ENCODE data around the gene CHST3.

Gene CHST3

DNA sequence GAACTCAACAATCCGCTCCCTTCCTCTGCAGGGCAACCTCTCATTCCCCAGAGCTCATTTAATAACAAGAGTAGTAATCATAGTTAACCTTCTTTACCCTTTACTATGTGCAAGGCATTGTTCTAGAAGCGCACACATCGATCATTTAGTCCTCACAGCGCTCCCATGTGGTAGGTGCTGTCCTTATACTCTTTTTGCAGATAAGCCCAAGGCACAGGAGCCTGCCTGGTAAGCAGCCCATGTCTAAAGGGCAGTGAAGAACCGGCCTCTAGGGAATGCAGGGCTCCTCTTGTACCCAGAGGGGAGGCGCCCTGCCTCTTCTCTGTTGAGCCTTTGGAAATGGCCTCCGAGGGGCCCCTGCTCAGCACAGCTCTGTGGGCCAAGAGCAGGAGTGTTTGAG is 14.3 kb downstream of the CHST3 start:
- TF ChIP-seq, protein P1, sequence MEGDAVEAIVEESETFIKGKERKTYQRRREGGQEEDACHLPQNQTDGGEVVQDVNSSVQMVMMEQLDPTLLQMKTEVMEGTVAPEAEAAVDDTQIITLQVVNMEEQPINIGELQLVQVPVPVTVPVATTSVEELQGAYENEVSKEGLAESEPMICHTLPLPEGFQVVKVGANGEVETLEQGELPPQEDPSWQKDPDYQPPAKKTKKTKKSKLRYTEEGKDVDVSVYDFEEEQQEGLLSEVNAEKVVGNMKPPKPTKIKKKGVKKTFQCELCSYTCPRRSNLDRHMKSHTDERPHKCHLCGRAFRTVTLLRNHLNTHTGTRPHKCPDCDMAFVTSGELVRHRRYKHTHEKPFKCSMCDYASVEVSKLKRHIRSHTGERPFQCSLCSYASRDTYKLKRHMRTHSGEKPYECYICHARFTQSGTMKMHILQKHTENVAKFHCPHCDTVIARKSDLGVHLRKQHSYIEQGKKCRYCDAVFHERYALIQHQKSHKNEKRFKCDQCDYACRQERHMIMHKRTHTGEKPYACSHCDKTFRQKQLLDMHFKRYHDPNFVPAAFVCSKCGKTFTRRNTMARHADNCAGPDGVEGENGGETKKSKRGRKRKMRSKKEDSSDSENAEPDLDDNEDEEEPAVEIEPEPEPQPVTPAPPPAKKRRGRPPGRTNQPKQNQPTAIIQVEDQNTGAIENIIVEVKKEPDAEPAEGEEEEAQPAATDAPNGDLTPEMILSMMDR (IDR thresholded peaks at IDR 0.05; ENCODE audit: control insufficient read depth, insufficient read depth, low read depth, low read length, missing control alignments): no peak
- DNase-seq (ENCODE audit: low read depth): no peak
- H3K4me3 ChIP-seq (ENCODE audit: control insufficient read depth, low read depth, low read length): no peak overlapping the region

DNA sequence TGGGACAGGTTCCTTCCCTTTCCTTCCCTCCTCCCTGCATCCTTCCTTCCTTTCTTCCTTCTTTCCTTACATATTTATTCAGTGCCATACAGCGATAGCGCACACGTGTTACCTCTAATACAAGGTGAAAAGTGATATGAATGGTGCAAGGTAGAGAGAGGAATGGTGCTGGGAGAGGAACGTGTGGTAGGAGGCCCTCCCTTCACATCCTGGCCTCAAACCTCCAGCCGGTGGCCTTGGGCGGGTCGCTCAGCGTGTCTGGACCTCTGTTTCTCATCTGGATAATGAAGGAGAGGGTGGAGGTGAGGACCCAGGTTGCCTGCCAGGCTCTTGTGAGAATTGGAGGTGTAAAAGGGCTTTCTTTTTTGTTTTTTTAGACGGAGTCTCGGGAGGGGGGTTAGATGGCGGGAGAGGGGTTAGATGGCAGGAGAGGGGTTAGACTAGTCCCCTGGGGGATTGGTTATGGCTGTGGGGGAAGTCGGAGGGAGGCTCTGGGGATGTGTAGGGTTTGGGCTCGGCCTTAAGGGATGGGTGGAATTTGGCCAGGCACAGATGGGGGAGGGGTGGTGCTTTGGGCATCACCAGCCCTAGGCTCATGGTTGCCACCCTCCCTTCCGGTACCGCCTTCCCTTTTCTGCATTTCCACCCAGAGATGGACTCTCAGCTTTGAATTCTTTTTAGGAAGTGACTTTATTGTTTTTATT is 14.9 kb downstream of the CHST3 start:
- no peak for DNase-seq (ENCODE audit: low read depth)
- TF ChIP-seq, protein P1 (IDR thresholded peaks at IDR 0.05; ENCODE audit: control insufficient read depth, insufficient read depth, low read depth, low read length, missing control alignments): no peak

DNA sequence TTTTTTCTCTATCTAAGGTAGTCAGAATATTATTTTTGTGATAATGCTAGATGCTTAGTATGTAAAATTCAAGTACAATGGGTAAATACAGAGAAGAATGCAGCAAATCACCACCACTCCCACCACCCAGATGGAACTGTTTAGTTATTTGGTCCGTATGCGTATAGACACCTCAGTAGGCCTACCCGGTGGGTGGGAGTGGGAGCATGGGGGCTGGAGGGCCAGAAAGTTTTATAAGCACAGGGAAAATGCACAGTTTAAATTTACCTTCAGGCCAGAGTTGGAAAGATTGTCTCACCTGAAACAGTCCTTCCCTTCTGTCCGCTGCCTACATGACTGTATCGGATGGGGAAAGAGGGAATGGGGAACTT is 15.5 kb downstream of the CHST3 start:
- no peak for DNase-seq (ENCODE audit: low read depth)
- H3K4me3 ChIP-seq (ENCODE audit: control insufficient read depth, low read depth, low read length): no peak overlapping the region
- TF ChIP-seq, protein P1 (IDR thresholded peaks at IDR 0.05; ENCODE audit: control insufficient read depth, insufficient read depth, low read depth, low read length, missing control alignments): no peak

More for the DNA sequence above, 14.9 kb downstream of the CHST3 start:
- no peak overlapping the region for H3K4me3 ChIP-seq (ENCODE audit: control insufficient read depth, low read depth, low read length)

DNA sequence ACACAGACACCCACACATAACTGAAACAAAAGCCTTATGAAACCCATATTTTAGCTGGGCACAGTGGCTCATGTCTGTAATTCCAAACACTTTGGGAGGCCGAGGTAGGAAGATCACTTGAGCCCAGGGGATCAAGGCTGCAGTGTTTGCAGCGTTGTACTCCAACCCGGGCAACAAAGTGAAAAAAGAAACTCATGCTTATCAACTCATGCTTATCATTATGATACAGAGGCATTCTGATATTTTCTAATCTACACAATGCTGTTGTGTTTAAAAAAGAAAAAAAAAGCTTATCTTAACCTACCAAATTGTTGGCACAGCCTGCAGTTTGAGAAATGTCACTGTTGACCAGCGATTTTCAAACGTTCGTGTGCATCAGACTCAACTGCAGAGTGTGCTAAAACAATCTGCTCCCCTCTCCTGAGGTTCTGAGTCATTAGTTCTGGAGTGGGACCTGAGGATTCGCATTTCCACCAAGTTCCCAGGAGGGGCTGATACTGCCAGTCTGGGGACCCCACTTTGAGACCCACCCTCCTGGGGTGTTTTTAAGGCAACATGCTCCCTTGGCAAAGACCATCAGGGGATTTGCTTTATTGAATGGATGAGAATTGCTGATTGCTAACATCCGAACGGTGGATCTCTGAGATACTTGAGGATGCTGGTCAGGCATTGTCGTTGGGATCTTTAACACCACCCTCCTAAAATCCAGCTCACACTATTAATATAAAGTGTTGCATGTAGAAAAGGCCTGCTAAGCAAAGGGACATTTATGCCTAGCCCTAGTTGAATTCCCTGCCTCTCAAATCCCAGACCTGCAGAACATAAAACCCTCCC is 16.2 kb downstream of the CHST3 start:
- H3K4me3 ChIP-seq (ENCODE audit: control insufficient read depth, low read depth, low read length): no peak overlapping the region
- DNase-seq (ENCODE audit: low read depth): no peak
- TF ChIP-seq, protein P1 (IDR thresholded peaks at IDR 0.05; ENCODE audit: control insufficient read depth, insufficient read depth, low read depth, low read length, missing control alignments): no peak

DNA sequence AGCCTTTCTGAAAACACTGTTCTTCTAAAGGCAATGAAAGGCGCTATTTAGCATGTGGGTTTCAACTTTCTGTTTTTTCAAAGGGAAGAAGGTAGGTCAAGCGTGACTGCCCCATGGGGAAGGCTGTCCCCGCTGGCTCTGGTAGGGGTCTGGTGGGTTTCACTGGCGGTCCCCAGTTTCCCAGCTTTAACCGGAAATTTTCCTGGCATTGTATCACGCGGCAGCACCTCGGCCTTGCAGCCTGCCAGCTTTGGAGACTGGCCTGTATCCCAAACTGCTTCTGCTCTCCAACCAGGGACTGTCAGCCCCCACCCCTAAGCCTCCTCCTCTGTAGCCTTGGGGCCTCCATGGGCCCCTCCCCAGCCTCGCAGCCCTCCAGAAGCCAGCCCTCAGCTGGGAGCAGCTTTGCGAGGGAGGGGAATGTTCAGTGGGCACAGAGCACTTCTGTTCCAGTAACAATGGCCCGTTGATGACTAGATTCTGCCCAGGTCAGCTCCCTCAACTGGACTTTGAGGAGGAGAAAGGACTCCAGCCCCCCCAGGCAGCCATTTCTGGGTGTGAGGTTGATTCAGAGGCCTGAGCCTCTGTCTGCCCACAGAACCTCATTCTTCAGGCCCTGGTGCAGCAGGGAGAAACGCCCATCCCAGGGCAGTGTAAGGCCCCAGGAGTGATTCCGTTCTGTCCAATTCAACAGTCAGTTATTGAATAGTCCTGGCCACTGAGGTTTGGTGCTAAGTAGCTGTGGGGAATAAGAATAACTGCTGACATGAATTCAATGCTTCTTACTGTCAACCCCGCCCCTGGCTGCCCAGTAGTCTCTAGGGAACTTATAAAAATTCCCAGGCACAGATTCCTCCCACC is 17.1 kb downstream of the CHST3 start:
- H3K4me3 ChIP-seq (ENCODE audit: control insufficient read depth, low read depth, low read length): no peak overlapping the region
- DNase-seq (ENCODE audit: low read depth): no peak
- TF ChIP-seq, protein P1 (IDR thresholded peaks at IDR 0.05; ENCODE audit: control insufficient read depth, insufficient read depth, low read depth, low read length, missing control alignments): no peak

DNA sequence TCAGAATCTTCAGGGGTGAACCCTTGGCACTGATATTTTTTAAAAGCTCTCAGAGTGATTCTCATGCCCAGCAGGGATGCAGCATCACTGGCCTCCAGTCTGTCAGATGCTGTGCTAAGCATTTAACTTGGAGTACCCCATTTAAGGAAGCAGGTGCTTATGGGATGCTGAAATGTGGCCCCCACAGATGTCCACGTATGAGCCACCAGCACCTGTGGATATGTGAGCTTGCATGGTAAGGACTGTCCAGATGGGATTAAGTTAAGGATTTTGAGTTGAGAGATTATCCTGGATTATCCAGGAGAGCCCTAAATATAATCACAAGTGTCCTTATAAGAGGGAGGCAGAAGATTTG is 17.7 kb downstream of the CHST3 start:
- TF ChIP-seq, protein P1 (IDR thresholded peaks at IDR 0.05; ENCODE audit: control insufficient read depth, insufficient read depth, low read depth, low read length, missing control alignments): no peak

More for the DNA sequence above, 17.7 kb downstream of the CHST3 start:
- no peak overlapping the region for H3K4me3 ChIP-seq (ENCODE audit: control insufficient read depth, low read depth, low read length)
- no peak for DNase-seq (ENCODE audit: low read depth)

Data from AG09309 (cell line).